H1 (cell line): ENCODE data around the gene KCNC3. TPM values are rescaled to one million over a fixed set of nuclear protein-coding genes. Genes with fewer than 3 reads are reported as not detected.
A peak's percentile ranks its signal among the peaks of the same experiment; 100 is the strongest.

Experiments
- CTCF ChIA-PET: fragments of 300-600 bp; sonication (Branson Sonifier 250); formaldehyde crosslinking; loops from one replicate; lab custom pipeline; 2021; ENCODE audit not compliant: partially characterized antibody; lab: Charles Lee
- POLR2A ChIA-PET: fragments of 300-600 bp; sonication (Branson Sonifier 250); formaldehyde crosslinking; loops from one replicate; lab custom pipeline; 2021; ENCODE audit warnings: inconsistent platforms; ENCODE audit not compliant: partially characterized antibody; lab: Charles Lee
- DNase-seq, 2 experiments: peaks; one replicate each; pipeline versions ENCODE4 v3.0.0 to v3.0.0-alpha.2; 2010 to 2022; ENCODE audit warnings: low spot score in 2 of 2, low read depth in 1 of 2, mixed read lengths in 1 of 2
- FAIRE-seq: peaks from 2 replicates; lab custom pipeline; 2011; peaks lifted over from hg19 to GRCh38; lab: Jason Lieb, UNC
- H2AFZ ChIP-seq: 2 replicates; pipeline ENCODE4 v1.8.1; 2012; ENCODE audit warnings: low read length, inconsistent platforms
- H2AK5ac ChIP-seq: 2 replicates; pipeline ENCODE4 v1.6.1; 2013; ENCODE audit warnings: low read depth, low read length
- H2BK120ac ChIP-seq: replicated peaks from 2 replicates; pipeline ENCODE3; 2013; ENCODE audit warnings: low read depth, low read length, inconsistent platforms
- H2BK12ac ChIP-seq: 2 replicates; pipeline ENCODE4 v1.6.1; 2013; ENCODE audit warnings: low read depth, low read length
- H2BK15ac ChIP-seq: 2 replicates; pipeline ENCODE4 v1.6.1; 2013; ENCODE audit warnings: low read length
- H2BK20ac ChIP-seq: 2 replicates; pipeline ENCODE4 v1.6.1; 2013; ENCODE audit warnings: low read length
- H2BK5ac ChIP-seq: 2 replicates; pipeline ENCODE4 v1.6.1; 2013; ENCODE audit warnings: low read depth, low read length
- H3K14ac ChIP-seq: 2 replicates; pipeline ENCODE4 v1.6.1; 2013; ENCODE audit warnings: inconsistent platforms; ENCODE audit not compliant: insufficient read length
- H3K18ac ChIP-seq: 2 replicates; pipeline ENCODE4 v1.6.1; 2013; ENCODE audit warnings: low read length; ENCODE audit errors: extremely low read depth
- H3K23ac ChIP-seq: 2 replicates; pipeline ENCODE4 v1.6.1; 2013; ENCODE audit warnings: inconsistent platforms; ENCODE audit not compliant: insufficient read length
- H3K23me2 ChIP-seq: 2 replicates; pipeline ENCODE4 v1.6.1; 2013; ENCODE audit warnings: low read depth, low read length
- H3K27ac ChIP-seq: 2 replicates; pipeline ENCODE4 v1.6.1; 2011; ENCODE audit warnings: low read depth, low read length, inconsistent platforms
- H3K27me3 ChIP-seq, 4 experiments: replicated peaks in 1 of 4; 1 replicate in 1 of 4; 2 replicates in 3 of 4; pipeline versions ENCODE4 v1.6.1 to v1.8.1; 2011 to 2013; ENCODE audit warnings: low read length in 3 of 4, mild to moderate bottlenecking in 3 of 4, inconsistent platforms in 2 of 4, mixed read lengths in 2 of 4, moderate library complexity in 1 of 4; ENCODE audit not compliant: control insufficient read depth in 3 of 4, insufficient read depth in 3 of 4; ENCODE audit errors: extremely low read depth in 1 of 4
- H3K36me3 ChIP-seq, 4 experiments: 2 replicates each; pipeline versions ENCODE4 v1.6.1 to v1.8.1; 2011 to 2013; ENCODE audit warnings: mild to moderate bottlenecking in 4 of 4, low read length in 3 of 4, moderate library complexity in 2 of 4, control low read depth in 1 of 4, inconsistent platforms in 1 of 4; ENCODE audit not compliant: insufficient read depth in 4 of 4, control insufficient read depth in 2 of 4
- H3K4ac ChIP-seq: replicated peaks from 2 replicates; pipeline ENCODE3; 2013; ENCODE audit warnings: low read length, low read depth, mixed read lengths, inconsistent platforms; ENCODE audit not compliant: insufficient read length
- H3K4me1 ChIP-seq, 4 experiments: replicated peaks in 1 of 4; 1 replicate in 1 of 4; 2 replicates in 3 of 4; pipeline versions ENCODE4 v1.6.1 to v1.8.1; 2011 to 2013; ENCODE audit warnings: low read length in 3 of 4, inconsistent platforms in 2 of 4, mixed read lengths in 1 of 4; ENCODE audit not compliant: insufficient read depth in 4 of 4, control insufficient read depth in 3 of 4
- H3K4me2 ChIP-seq, 2 experiments: 2 replicates each; pipeline versions ENCODE4 v1.6.1 to v1.8.1; 2011 to 2013; ENCODE audit warnings: low read depth in 2 of 2, low read length in 2 of 2, control low read depth in 1 of 2, inconsistent platforms in 1 of 2, mild to moderate bottlenecking in 1 of 2; ENCODE audit not compliant: insufficient read depth in 1 of 2
- H3K4me3 ChIP-seq, 4 experiments: fragments of 200-600, 300-600 bp in 1 of 4; sonication (generic), shearing (Covaris generic), sonication (Bioruptor Twin) in 1 of 4; 2 replicates each; pipeline versions ENCODE4 v1.5.1 to v1.8.1; 2011 to 2016; ENCODE audit warnings: low read length in 4 of 4, low read depth in 3 of 4, control low read depth in 2 of 4, inconsistent platforms in 2 of 4, mild to moderate bottlenecking in 2 of 4, mixed read lengths in 1 of 4, moderate library complexity in 1 of 4; ENCODE audit not compliant: insufficient read depth in 2 of 4; ENCODE audit errors: extremely low read depth in 1 of 4
- H3K56ac ChIP-seq: replicated peaks from 2 replicates; pipeline ENCODE3; 2013; ENCODE audit warnings: low read depth, mild to moderate bottlenecking, mixed read lengths, low read length, inconsistent platforms; ENCODE audit not compliant: insufficient read length
- H3K79me1 ChIP-seq: 2 replicates; pipeline ENCODE4 v1.6.1; 2013; ENCODE audit warnings: low read depth, low read length, control low read depth
- H3K79me2 ChIP-seq, 2 experiments: 2 replicates each; pipeline versions ENCODE4 v1.6.1 to v1.8.1; 2012 to 2013; ENCODE audit warnings: low read length in 2 of 2, mild to moderate bottlenecking in 2 of 2, inconsistent platforms in 1 of 2; ENCODE audit not compliant: insufficient read depth in 2 of 2, control insufficient read depth in 1 of 2
- H3K9ac ChIP-seq, 4 experiments: replicated peaks in 1 of 4; 1 replicate in 1 of 4; 2 replicates in 3 of 4; pipeline versions ENCODE4 v1.6.1 to v1.8.1; 2011 to 2013; ENCODE audit warnings: low read depth in 3 of 4, low read length in 3 of 4, control low read depth in 2 of 4, mild to moderate bottlenecking in 2 of 4, moderate library complexity in 2 of 4, inconsistent platforms in 1 of 4; ENCODE audit errors: extremely low read depth in 1 of 4
- H3K9me3 ChIP-seq, 2 experiments: 2 replicates each; pipeline versions ENCODE4 v1.6.1 to v1.8.1; 2012 to 2013; ENCODE audit warnings: mild to moderate bottlenecking in 2 of 2, moderate library complexity in 2 of 2, control low read depth in 1 of 2, inconsistent platforms in 1 of 2, low read depth in 1 of 2, low read length in 1 of 2, mixed read lengths in 1 of 2; ENCODE audit not compliant: insufficient read depth in 2 of 2
- H4K20me1 ChIP-seq, 2 experiments: replicated peaks in 1 of 2; 2 replicates each; pipeline versions ENCODE3 to v1.8.1; 2011 to 2013; ENCODE audit warnings: inconsistent platforms in 2 of 2, low read length in 2 of 2, mild to moderate bottlenecking in 1 of 2; ENCODE audit not compliant: insufficient read depth in 2 of 2, control insufficient read depth in 1 of 2
- H4K5ac ChIP-seq: 2 replicates; pipeline ENCODE4 v1.6.1; 2013; ENCODE audit warnings: low read length, low read depth, mixed read lengths, inconsistent platforms; ENCODE audit not compliant: insufficient read length
- H4K8ac ChIP-seq: 2 replicates; pipeline ENCODE4 v1.8.0; 2013; ENCODE audit warnings: mild to moderate bottlenecking, moderate library complexity, low read length, inconsistent platforms; ENCODE audit not compliant: insufficient read depth; ENCODE audit errors: extremely low read depth
- H4K91ac ChIP-seq: replicated peaks from 2 replicates; pipeline ENCODE3; 2013; ENCODE audit warnings: low read length, mixed read lengths, inconsistent platforms; ENCODE audit not compliant: insufficient read length
- CREB1 ChIP-seq: IDR thresholded peaks from 2 replicates; pipeline ENCODE4 v1.6.1; 2012; ENCODE audit warnings: inconsistent platforms
- EP300 ChIP-seq, 2 experiments: IDR thresholded peaks; 1 replicate in 1 of 2; 2 replicates in 1 of 2; pipeline ENCODE4 v1.6.1; 2011 to 2012; ENCODE audit warnings: low read depth in 2 of 2, low read length in 2 of 2, mild to moderate bottlenecking in 2 of 2, borderline replicate concordance in 1 of 2, inconsistent platforms in 1 of 2, moderate library complexity in 1 of 2
- MAFK ChIP-seq: IDR thresholded peaks from 2 replicates; pipeline ENCODE4 v1.6.1; 2012; ENCODE audit warnings: low read depth, mild to moderate bottlenecking, improper control_type of control experiment, low read length
- POLR2AphosphoS5 ChIP-seq: IDR thresholded peaks from 2 replicates; pipeline ENCODE4 v1.6.1; 2011; ENCODE audit warnings: low read depth, low read length
- TAF1 ChIP-seq: IDR thresholded peaks from 2 replicates; pipeline ENCODE4 v1.6.1; 2011; ENCODE audit warnings: mild to moderate bottlenecking, low read depth, low read length
- TCF12 ChIP-seq: IDR thresholded peaks from 2 replicates; pipeline ENCODE4 v1.6.1; 2011; ENCODE audit warnings: low read depth, mild to moderate bottlenecking, low read length
- ZNF274 ChIP-seq: IDR thresholded peaks from 2 replicates; pipeline ENCODE4 v1.7.0; 2012; ENCODE audit warnings: low read length, borderline replicate concordance; ENCODE audit errors: extremely low read depth
- WGBS, 2 experiments: shearing (Covaris generic) in 1 of 2; methylation state at CpG; one replicate each; pipeline versions ENCODE4 v1.1.6 to v1.1.7; 2013 to 2015; ENCODE audit warnings: low lambda C conversion rate in 2 of 2, mixed read lengths in 2 of 2, inconsistent platforms in 1 of 2, low coverage in 1 of 2, missing lambda C conversion rate in 1 of 2; ENCODE audit not compliant: insufficient replicate concordance in 2 of 2, insufficient coverage in 1 of 2, insufficient read length in 1 of 2; ENCODE audit errors: extremely low coverage in 1 of 2, missing lambda C conversion rate in 1 of 2; 5-methylcytosine and 5-hydroxymethylcytosine counted together
- polyA plus RNA-seq, 7 experiments: library from polyadenylated mRNA; depleted of rRNA in 3 of 7; stranded (reverse) in 5 of 7; unstranded in 2 of 7; fragments of >200 nt in 5 of 7; fragments of 200-250 nt in 2 of 7; gene quantifications; 1 replicate in 5 of 7; 2 replicates in 1 of 7; 4 replicates in 1 of 7; pipeline versions ENCODE4 v1.2.1 to v1.2.3, GENCODE V29; 2011 to 2013; ENCODE audit warnings: missing spikeins in 2 of 7, mixed read lengths in 2 of 7
- total RNA-seq: library from RNA; stranded (reverse); fragmentation: NEBNext Ultra II Directional; extraction: Animal tissue kit (Norgen Biotek cat#: 25700); gene quantifications from 2 replicates; pipeline ENCODE4 v1.2.1, GENCODE V29; 2021
- TF ChIP-seq, protein P1 (sequence below): IDR thresholded peaks from 2 replicates; pipeline ENCODE4 v1.6.1; 2011; ENCODE audit warnings: low read depth, mild to moderate bottlenecking, low read length; ENCODE audit not compliant: insufficient read depth
- TF ChIP-seq, protein P2 (sequence below): IDR thresholded peaks from 2 replicates; pipeline ENCODE4 v1.6.1; 2012; ENCODE audit warnings: inconsistent platforms

Gene KCNC3
- total and polyA plus RNA-seq, 2 of the 8 experiments (the other 6 are each of a cell fraction or from before 2014, with no cell fraction given) = 3.9 to 7.2 TPM

DNA sequence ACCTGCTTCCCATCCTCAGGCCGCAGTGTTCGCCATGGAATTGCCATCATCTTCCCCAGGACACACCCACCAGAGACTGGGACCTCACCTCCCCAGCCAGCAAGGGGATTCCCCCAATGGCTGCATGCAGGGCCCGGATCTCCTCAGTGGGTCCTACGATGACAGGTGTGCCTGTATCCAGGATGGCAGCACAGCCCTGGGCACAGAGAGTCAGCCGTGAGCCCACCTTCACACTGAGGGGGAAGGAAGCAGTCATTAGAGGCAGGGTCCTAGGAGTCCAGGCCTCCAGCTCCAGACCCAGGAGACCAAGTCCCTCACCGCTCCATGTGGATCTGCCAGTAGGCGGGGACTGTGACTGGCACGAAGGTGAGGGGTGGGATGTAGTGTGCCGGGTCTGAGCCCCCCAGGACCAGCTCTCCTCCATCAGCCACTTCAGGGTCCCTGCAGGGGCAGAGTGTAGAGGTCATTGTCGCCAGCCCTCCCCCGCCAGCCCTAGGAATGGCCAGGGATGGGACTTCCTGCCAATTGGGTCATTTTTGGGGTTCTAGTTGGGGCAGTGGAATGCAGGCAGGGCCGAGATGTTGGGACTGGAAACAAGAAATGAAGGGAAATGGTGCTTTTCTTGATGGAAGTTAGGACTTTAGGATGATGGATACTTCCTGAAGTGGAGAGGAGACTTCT is 5.7 kb upstream of the KCNC3 start:
- H3K18ac ChIP-seq = no peak overlapping the region
- no peak overlapping the region for H3K4me3 ChIP-seq
- H3K9ac ChIP-seq = no peak overlapping the region
- no peaks in the 10 kb centered on the region for H3K9me3 ChIP-seq
- H3K4ac ChIP-seq = no peak overlapping the region
- no peaks in the 10 kb centered on the region; the same call in 1 of the 2 replicates for H3K79me1 ChIP-seq
- H2BK20ac ChIP-seq = no peak overlapping the region
- H2AK5ac ChIP-seq = no peak overlapping the region
- no peak overlapping the region for H3K14ac ChIP-seq
- H2BK15ac ChIP-seq = 0 out of 2 replicates have a peak overlapping the region, but pooled peaks have one; percentile 29
- ChIA-PET POLR2A (interaction anchor here (0.6 to 2.8 kb wide), 6 partner anchors 9 to 807 kb away, joined by 3 to 17 read pairs (median 5); no protein-coding TSS in a partner anchor), CTCF (interaction anchor here (0.6 to 1.5 kb wide), 5 partner anchors 16 to 257 kb away, joined by 3 to 6 read pairs (median 4); no protein-coding TSS in a partner anchor)
- H3K23ac ChIP-seq = no peak overlapping the region
- H2BK12ac ChIP-seq = no peak overlapping the region
- 0 out of 2 replicates have a peak overlapping the region, but pooled peaks have one; percentile 24 for H2BK5ac ChIP-seq
- FAIRE-seq (no peak), DNase-seq (no peak)
- H2BK120ac ChIP-seq = no peak overlapping the region
- no peak overlapping the region for H4K5ac ChIP-seq
- H3K23me2 ChIP-seq = peaks cover 26% of the 10 kb centered on the region
- peaks cover 0 to 1% of the 10 kb centered on the region in 2 experiments for H4K20me1 ChIP-seq
- peak overlapping the region in 1 of 2 experiments; percentile 75; a peak in 3 of 4 replicates for H3K4me2 ChIP-seq
- no peak overlapping the region for H3K56ac ChIP-seq
- WGBS, 2 experiments = 95% methylated on average over 12 of the region's 12 CpGs; no CpG with 5 or more reads in 1 of the 2 experiments
- 0 out of 8 replicates have a peak, but pooled peaks cover 0 to 4% (median 1%) of the 10 kb centered on the region in 4 experiments for H3K36me3 ChIP-seq
- no peak overlapping the region for H4K8ac ChIP-seq
- H3K27me3 ChIP-seq = no peaks in the 10 kb centered on the region; a peak in 1 of 7 replicates
- no peak overlapping the region for H3K27ac ChIP-seq
- no peak overlapping the region for H4K91ac ChIP-seq
- peaks cover 2 to 18% (median 12%) of the 10 kb centered on the region in 4 experiments for H3K4me1 ChIP-seq
- no peak overlapping the region for H2AFZ ChIP-seq
- H3K79me2 ChIP-seq = peaks cover 3 to 6% of the 10 kb centered on the region in 2 experiments; a peak in 2 of 4 replicates
- no peak for TF ChIP-seq CREB1
- no peak for TF ChIP-seq ZNF274
- TF ChIP-seq MAFK = no peak
- TF ChIP-seq, protein P1, sequence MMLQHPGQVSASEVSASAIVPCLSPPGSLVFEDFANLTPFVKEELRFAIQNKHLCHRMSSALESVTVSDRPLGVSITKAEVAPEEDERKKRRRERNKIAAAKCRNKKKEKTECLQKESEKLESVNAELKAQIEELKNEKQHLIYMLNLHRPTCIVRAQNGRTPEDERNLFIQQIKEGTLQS = no peak
- no peak for TF ChIP-seq EP300 (IDR thresholded peaks at IDR 0.05; ENCODE audit: borderline replicate concordance in 1 of 2, low read depth in 2 of 2, low read length in 2 of 2)
- TF ChIP-seq, protein P2, sequence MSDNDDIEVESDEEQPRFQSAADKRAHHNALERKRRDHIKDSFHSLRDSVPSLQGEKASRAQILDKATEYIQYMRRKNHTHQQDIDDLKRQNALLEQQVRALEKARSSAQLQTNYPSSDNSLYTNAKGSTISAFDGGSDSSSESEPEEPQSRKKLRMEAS = no peak
- no peak for TF ChIP-seq POLR2AphosphoS5
- no peak for TF ChIP-seq TAF1
- no peak for TF ChIP-seq TCF12
